NCI-H526 (cell line): ENCODE results near the gene COASY.

Source experiments
- DNase-seq, 2 experiments: peaks; one replicate each; lab custom pipeline; 2025; lab: John Stamatoyannopoulos, UW

Gene COASY

DNA sequence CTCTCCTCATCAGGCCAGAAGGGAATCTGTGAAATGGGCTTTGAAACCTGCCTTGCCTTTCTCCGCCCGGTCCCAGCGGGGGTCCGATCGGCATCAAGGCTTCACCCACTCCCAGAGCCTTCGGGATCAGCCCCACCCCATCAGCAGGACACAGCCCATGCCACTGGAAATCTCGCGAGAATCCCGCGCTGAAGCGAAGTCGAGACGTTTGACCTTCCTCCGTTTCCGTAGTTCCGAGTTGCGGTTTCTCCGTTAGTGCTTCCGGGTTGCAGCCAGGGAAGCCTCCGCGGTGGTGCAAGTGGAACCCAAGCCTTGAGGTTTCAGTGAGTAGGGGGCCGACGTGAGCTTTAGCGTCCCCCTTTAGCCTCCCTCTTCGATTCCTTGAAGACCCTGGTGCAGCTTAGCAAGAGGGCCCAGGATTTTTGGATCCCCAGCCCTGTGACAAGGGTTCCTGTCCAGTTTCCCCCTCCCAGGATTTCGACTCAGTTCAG, at the start of gene COASY:
TSS of gene COASY (plus strand) at position 252 of the 491 bp plus-strand sequence. CDS start 475 bp downstream, outside the sequence.
- DNase-seq, result peak; percentile 95 to 98

DNA sequence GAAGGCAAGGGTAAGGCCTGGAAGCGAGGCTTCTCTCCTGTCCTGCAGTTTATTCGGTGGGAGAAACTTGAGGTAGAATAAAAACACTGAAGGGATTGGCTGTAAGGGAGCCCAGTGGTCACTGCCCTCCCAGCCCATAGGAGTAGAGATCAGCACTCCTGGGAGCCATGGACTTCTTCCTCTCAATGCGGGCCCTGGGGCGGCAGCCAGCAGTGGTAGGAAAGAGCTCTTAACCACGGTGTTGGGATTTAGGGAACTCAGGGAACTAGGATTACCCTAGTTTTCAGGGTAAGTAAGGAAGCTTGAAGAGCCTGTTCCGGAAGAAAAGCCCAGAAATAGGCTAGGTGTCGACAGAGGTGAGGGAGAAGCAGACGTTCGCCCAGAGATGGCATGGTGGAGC, 49.7 kb upstream of the COASY start:
- no peak for DNase-seq

DNA sequence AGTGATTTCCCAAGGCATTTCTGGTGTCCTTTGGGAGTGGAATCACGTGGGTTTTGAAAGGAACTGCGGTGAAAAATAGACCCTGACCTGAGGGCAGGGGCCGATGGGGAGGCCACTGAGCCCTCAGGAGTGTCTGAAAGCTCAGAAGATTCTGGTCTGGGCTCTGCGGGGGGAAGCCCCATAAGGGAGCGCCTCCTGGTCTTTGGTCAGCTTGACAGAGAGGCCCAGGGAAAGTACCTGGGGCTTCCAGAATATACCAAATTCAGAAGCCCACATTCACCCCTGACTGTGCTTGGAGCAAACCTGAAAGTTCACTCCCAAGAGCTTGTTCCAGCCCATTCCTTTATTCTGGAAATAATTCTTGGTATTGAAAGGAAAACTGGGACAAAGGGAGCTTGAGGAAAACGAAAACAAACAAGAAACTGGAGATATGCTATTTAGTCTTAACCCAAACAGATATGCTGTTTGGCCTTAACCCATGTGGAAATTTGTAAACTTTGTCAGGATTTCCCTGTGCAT, 49.2 kb upstream of the COASY start:
- DNase-seq, result no peak

DNA sequence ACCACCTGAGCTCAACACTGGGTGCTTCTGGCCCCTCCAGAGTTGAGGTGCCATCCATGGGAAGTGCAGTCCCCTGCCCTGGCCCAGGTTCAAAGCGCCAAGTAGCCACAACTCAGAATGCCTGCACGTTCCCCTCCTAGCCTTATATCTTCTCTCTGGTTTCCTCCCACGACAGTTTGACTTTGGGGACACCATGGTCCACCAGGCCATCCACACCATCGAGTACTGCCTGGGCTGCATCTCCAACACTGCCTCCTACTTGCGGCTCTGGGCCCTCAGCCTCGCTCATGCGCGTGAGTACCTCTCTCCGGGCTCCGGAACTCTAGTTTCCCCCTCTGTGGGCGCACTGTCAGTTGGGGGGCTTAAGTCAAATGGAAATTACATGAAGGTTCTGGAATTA, 48.3 kb upstream of the COASY start:
- DNase-seq, result no peak

DNA sequence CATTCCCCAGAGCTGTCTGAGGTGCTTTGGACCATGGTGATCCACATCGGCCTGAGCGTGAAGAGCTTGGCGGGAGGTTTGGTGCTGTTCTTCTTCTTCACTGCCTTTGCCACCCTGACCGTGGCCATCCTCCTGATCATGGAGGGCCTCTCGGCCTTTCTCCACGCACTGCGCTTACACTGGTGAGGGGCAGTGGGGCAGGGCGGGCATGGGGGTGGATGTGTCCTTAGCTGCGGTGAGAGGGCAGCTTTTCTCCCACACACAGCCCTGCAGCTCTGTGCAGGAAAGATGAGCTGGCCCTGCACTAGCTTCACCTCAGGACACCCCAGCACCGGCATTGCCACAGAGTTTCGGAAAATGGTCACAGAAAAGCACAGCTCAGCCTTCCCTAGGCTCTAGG, 47.7 kb upstream of the COASY start:
- DNase-seq, result no peak

DNA sequence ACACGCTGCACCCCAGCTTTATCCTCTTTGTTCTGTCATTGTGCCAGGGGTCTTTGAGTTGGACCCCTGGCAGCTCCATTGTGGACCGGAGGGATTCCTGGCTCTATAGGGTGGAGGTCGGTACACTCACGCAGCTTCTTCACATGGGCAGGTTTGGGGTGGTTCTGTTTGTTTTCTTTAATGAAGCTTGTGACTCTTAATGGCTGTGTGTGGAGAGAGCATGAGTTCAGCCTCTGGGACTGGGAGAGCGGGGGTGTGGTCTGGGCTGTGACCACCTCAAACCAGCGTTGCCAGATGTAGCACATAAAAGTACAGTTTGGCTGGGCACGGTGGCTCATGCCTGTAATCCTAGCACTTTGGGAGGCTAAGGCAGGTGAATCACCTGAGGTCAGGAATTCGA, 47.1 kb upstream of the COASY start:
- no peak for DNase-seq

DNA sequence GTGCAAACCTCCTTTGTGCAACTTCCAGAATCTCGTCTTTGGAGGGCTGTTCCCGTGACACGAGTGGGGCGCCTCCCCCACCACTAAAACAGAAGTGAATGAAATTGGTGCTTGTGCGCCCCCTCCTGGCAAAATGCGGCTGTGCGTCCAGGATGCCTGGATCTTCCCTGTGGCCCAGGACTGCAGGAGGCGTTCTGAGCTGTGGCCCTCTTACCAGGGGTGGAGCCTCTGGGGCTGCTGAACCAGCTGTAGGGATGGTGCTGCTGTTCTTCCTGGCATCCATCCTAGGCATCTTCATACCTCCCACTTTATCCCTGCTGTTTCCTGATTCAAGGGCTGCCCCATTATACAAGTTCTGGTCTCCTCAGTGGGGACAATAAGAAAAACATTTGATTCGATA, 44.4 kb upstream of the COASY start:
- DNase-seq, result peak; percentile 23 to 68

DNA sequence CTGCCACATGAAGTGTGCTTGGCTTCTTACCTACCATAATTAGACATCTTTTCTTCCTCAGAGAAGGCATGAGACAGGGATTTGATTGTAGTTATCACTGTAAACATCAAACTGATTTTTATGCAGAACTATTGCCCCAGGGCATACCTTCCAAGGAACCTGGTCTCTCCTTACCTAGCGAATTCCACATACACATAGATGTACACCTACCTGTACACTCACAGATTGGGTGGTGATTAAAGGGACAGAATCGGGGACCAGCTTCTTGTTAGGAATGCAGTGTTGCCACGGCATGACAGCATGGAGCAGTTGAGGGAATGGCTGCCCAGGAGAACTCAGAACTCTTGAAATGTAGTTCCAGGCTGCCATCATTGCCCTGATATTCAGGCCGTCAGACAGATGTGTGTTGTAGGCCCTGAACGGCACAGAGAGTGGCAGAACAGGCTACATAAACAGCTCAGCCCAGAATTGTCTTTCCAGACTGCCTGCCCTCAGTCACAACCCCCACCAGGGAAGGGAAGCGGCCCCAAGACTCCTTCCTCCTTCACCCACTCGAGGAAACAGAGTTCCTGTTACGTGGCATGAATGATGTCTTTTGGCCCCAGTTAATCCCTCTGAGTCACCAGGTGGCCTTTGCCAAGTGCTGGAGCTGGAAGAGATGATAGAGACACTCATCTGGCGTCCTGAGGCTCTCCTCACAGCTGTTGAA, 43.7 kb upstream of the COASY start:
- DNase-seq, result no peak

DNA sequence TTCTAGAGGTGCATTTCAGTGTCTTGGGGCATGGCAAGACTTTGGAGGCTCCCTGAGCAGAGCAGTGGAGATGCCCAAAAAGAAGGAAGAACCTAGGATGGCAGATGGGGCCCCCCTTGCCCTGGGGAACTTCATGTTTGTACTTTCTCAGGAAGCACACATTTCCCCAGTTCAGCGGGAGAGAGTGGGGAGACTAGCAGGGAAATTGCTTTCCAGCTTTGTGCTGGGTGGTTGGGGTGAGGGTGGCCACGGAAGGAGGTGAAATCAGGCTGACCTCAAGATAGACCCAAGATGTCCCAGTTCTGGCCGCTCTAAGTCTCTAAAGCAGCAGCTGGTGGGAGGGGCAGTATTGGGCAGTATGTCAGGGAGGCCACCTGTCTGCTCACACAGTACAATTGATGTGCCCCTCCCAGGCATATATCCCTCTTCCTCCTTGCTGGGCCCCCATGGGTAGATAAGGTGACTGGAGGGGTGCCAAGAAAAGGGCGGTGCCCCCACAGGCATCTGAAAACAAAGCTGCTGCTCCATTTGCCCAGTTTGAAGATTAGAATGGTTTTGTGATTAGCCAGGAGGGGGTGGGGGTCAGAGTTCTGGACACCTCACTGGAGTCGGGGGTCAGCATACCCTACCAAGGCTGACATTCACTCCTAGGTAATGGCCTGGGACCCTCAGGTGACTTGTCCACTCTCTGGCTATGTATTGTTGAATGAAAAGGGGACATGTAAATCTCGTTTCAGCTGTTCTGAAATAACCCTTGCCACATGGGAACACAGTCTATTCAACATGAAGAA, 43.0 kb upstream of the COASY start:
- no peak for DNase-seq

DNA sequence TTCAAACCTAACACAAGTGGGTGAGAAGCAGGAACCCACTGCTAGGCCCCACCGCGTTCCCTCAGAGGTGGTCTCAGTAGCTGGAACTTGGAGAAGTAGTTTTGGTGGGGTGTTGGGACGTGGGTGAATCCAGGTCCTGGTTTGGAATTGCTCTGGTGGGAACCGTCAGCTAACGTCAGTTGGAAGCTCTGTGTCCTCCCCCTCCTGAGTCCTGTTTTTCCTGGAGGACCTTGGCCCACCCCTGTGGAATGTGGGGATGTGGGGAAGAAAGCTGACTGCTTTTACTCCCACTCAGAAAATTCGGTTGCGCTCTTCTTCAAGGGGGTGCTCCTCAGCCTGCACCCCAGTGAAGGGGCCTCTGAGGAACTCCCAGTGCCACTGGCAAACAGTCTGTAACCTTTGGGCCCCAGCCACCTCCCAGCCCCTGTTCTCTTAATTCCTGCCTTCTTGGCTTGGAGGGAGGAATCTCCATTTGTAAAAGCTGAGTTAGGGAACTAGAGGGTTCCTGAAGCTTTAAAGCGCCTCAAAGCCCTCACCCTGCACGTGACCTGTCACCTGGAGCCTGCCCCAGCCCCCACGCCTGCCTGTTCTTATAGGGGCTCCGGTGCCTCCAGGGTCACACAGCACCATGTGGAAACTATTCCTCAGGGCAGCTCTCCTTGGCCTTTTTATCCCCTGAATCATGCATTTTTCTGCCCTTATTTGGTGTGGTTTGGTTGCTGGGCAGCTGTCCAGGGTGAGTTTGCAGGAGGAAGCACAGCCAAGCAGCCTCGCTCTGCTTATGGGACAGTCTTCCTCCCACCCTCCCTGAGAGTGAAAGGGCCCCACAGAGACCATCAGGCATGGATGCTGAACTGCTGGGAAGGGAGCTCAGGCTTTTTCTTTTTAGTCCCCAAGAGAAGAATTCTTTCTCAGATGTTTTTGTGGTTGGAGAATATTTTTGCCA, 42.1 kb upstream of the COASY start:
- no peak for DNase-seq

DNA sequence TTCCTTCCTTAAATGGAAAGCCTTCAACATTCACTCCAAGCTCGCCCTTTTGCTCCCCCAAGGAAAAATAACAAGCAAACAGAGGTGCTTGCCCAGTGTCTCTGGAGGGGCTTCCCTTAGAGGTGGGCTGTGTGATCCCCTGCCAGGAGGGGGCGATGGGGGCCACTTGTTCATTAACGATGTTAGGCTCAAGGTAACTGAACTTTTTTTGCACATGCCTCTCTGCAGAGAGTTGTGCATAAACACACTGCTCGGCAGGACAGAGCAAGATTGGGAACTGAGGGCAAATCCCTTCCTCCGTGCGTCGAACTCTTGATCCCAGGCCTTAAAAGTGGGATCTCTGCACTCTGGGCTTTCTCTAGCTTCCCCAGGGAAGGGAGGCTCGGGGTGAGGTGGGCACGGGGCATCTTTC, 41.4 kb upstream of the COASY start:
- no peak for DNase-seq

DNA sequence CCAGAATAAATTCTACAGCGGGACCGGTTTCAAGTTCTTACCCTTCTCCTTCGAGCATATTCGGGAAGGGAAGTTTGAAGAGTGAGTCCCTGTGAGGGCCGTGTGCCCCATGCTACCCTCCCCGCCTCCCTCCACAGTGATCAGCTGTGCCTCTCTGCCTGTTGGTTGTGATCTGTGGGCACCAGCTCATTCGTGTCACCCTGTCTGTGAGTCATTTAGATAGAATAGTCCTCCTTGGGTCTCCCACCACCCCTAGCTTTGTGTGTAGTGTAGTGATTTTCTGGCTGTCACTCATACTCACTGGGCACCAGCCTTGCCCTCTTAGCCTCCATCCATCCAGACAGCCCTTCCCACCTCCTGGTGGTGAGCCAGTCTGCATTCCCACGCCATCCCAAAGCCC, 40.9 kb upstream of the COASY start:
- DNase-seq, result no peak

DNA sequence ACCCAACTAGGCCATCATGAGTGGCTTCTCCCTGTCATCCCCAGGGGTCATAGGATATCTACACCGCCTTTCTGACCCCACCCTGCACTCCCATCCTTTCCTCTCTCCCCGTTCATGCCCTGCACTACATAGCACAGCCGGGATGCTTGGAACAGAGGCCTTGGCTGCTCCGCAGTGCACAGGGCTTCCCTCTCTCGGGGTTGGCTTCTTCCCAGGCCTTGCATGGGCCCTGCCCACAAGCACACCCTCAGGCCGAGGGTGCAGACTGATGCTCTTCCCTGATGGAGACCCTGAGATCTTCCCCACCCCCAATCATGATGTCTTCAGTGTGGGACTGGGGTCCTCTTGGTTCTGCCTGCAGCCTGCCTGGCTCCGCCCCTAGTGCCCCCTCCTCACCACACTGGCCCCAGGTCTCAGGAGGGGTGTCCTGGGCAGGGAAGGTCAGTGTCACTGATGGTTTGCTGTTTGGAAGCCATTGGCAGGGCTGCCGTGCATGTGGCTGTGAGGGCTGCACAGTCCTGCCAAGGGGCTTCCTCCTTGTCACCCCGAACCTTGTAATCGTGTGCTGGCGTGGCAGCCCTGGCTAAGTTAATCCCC, 40.2 kb upstream of the COASY start:
- no peak for DNase-seq

DNA sequence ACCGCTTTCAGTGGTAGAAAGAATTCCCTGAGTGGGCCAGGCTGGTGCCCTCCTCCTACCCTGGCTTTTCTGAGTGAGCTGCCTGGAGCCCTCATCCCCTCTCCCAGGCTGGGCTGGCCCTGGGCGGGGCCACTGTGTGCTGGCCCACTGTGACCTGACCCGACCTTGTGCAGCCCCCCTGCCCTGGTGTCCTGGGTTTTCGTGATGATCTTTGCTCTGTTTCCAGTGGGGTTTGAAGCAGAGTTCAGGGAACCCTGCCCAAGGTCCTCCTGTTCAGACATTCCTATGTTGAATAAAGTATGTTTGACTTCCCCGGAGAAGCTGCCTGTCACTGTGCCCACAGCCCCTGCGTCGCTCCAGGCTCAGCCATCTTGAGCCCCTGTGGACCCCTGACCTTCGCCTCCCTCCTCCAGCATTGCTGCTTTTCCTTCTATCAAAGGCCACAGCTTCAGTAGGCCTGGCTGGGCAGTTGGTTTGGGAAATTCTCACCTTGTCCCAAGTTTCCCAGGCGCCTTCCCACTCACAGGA, 39.6 kb upstream of the COASY start:
- DNase-seq, result no peak

DNA sequence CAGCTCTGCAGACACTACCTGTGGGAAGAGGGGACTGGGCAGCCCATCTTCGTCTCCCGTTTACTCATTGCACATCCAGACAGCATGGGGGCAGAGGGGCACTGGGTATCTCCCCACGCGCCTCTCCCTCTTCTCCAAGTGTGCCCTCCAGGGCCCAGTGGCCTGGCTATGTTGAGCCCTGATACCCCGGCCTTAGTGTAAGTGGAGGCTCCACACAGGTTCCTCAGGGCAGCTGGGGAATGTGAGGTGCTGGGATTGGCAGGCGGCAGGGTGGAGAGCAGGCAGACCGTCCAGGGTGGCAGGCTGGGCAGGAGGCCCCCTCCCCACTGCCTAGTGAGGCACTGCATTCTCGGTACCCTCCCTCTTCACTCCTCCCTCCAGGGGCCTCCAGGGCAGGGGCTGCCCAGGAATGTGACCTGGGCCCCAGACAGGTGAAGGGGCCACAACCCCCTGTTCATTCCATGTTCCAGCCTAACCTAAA, 39.1 kb upstream of the COASY start:
- DNase-seq, result no peak

DNA sequence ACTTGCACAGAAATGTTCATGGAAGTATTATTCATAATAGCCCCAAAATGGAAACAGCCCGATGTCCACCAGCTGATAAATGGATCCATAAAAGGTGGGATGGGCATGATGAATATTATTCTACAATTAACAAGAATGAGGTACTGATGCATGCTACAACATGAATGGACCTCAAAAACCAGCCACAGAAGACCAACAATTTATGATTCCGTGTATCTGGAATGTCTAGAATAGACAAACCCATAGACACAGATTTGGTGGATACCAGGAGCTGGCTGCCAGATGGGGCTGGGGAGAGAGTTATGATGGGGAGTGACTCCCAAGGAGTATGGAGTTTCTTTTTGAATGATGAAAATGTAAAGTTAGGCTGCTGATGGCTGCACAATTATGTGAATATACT, 36.7 kb upstream of the COASY start:
- no peak for DNase-seq

DNA sequence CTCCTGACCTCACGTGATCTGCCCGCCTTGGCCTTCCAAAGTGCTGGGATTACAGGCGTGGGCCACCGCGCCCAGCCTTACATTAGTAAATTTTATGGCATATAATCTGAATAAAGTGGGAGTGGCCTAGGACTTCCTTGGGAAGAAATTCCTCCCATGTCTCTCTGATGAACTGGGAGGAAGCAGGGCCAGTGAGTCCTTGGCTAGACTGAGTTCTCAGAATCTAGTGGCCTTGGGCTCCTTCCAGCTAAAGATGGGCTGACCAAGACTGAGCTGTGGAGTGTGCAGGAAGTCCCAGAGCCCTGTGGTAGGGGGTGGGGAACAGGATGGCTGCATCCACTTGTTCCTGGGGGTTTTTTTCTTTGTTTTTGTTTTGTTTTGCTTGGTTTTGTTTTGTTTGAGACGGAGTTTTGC, 35.9 kb upstream of the COASY start:
- no peak for DNase-seq

DNA sequence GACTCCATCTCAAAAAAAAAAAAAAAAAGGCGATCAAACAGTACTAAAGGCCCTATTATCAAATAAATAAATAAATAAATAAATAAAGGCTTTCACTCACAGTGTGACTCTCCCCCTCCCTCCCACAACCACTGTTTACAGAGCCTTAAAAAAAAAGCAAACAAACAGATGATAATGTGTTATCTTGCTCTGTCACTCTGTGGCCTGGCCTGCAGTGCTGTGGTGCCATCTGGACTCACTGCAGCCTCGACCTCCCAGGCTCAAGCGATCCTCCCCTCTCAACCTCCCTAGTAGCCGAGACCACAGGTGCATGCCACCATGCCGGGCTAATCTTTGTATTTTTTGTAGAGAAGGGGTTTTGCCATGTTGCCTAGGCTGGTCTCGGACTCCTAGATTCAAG, 34.0 kb upstream of the COASY start:
- DNase-seq, result no peak

DNA sequence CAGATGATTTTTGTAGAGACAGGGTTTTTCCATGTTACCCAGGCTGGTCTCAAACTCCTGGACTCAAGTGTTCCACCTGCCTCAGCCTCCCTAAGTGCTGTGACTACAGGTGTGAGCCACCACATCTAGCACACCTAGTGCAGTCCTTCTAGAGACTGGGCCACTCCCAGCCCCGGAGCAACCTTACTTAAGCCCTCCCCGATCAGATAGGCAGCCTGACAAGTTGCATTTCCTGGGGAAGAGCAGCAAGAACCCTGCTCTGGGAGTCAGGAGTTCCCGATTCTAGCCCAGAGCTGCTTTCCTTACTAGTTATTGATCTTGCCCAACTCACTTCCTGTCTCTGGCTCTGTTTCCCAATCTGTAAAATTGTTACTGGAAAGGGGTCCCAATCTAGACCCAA, 32.9 kb upstream of the COASY start:
- DNase-seq, result no peak

DNA sequence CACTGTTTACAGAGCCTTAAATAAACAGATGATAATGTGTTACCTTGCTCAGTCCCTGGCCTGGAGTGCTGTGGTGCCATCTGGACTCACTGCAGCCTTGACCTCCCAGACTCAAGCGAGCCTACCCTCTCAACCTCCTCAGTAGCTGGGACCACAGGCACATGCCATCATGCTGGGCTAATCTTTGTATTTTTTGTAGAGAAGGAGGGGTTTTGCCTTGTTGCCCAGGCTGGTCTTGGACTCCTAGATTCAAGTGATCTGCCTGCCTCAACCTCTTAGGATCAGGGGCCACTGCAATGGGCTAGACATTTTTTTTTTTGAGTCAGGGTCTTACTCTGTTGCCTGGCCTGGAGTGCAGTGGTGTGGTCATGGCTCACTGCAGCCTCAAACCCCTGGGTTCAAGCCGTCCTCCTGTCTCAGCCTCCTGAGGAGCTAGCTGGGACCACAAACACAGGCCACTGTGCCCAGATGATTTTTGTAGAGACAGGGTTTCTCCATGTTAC, 30.9 kb upstream of the COASY start:
- DNase-seq, result no peak
